ENCODE data around the gene KRTAP23-1.

- no peak for TF ChIP-seq CTCF (IDR thresholded peaks at IDR 0.05)
- no peak for TF ChIP-seq POLR2A (IDR thresholded peaks at IDR 0.05)
Observed at GRCh38 chr21:30382201-30382600, 33.8 kb upstream of the KRTAP23-1 start.

Data from right lobe of liver (tissue), 4 donors.